ENCODE data around the gene NLRP12.
"Not testable (repeated sequence)": the region's sequence is repeated elsewhere in the genome, so short reads cannot be mapped to it uniquely, and the experiment has no call there.

The NLRP12 gene

GRCh38 chr19:53781332-53781731, 42.8 kb downstream of the NLRP12 start:
- not testable (repeated sequence) for DNase-seq (ENCODE audit: low spot score)

GRCh38 chr19:53780506-53780905, 43.6 kb downstream of the NLRP12 start:
- no peak for DNase-seq (ENCODE audit: low spot score)

- DNase-seq (ENCODE audit: low spot score): no peak
These were observed 48.6 kb downstream of the NLRP12 start for GRCh38 chr19:53775524-53775923.

GRCh38 chr19:53774491-53774890, 49.6 kb downstream of the NLRP12 start:
- not testable (repeated sequence) for DNase-seq (ENCODE audit: low spot score)

GRCh38 chr19:53773999-53774398, 50.1 kb downstream of the NLRP12 start:
- no peak for DNase-seq (ENCODE audit: low spot score)

GRCh38 chr19:53772943-53773342, 51.2 kb downstream of the NLRP12 start:
- DNase-seq (ENCODE audit: low spot score): peak; percentile 76

- DNase-seq (ENCODE audit: low spot score): no peak
These were observed 53.0 kb downstream of the NLRP12 start for GRCh38 chr19:53771144-53771543.

GRCh38 chr19:53769696-53770309, 54.3 kb downstream of the NLRP12 start:
- DNase-seq (ENCODE audit: low spot score): not testable (repeated sequence)

- DNase-seq (ENCODE audit: low spot score): no peak
These were observed 55.7 kb downstream of the NLRP12 start for GRCh38 chr19:53768401-53768800.

- not testable (repeated sequence) for DNase-seq (ENCODE audit: low spot score)
These were observed 65.1 kb downstream of the NLRP12 start for GRCh38 chr19:53758991-53759390.
